ENCODE results near the gene KEL.

The KEL gene

DNA sequence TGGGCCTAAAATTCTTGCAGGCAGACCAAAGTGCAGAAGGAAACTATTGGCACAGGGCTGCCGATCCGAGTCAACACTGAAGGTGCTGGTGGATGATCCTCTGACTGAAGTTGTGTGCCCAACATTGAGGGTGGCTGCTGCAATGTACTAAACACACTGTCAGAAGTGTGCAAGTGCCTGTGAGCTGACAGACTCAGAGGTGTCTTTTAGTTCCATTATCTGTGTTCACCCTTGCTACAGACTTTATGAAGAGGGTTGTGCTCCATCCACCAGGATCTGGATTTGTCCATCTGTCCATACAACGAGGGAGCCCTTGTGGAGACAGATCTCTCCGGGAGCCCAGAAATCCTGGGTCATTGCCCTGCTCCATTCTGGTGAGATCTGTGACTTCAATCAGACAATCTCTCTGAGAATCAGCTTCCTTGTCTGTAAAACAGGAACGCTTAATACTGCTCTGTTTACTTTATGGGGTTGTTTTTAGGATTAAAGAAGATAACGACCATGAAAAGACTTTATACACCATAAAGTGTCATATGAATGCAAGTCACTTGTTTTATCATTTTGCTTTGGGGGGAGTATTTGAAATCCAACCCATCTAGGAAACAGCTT is 67.1 kb downstream of the KEL start:
- no peaks in the 10 kb centered on the region for H3K27me3 ChIP-seq (ENCODE audit: insufficient read depth, low read depth)

DNA sequence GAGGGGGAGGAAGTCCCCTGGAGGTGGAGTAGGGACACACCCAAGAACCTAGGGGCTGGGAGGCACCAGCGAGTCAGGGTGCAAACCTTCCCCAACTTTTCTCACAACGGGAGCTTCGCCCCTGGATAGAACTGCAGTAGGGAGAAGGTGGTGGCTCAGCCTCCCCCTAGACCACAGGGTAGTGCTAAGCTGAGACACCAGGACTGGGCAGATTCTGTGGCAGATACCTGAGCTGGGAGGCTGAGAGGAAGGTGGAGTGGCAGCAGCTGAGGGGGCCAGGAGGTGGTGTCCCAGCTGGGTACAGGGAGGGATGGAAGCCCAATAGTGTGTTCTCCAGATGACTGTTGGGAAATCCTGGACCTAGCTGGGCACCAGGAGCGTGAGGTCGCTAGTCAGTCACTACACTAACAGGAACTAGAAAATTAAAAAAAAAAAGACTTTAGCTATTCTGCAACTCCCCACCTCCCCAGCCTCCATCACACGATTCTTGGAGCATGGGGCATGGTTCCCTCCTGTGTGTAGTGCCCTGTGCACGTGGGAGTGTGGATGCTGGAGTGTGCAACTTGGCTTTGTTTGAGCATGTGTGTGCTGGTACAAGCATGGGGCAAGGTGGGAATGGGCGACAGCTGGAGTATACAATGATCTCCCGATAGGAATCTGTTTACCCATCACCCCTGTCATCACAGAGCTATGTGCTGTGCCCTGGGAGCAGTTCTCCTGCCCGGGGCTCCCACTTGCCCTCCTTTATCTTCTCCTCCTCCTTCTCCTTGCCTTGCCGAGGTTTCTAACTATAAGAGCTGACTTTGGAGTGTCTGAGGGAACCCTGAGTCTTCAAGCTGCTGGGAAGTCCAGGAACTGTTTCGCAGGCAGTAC is 67.8 kb downstream of the KEL start:
- Histone ChIP-seq H3K4me1 (ENCODE audit: low read depth, poor library complexity, severe bottlenecking) (no peaks in the 10 kb centered on the region), H2AFZ (ENCODE audit: low read depth) (no peak overlapping the region), H3K36me3 (ENCODE audit: insufficient read depth) (no peaks in the 10 kb centered on the region), H3K4me2 (no peak overlapping the region), H3K79me2 (ENCODE audit: insufficient read depth, low read depth) (no peaks in the 10 kb centered on the region), H3K27me3 (ENCODE audit: insufficient read depth, low read depth) (no peaks in the 10 kb centered on the region), H4K20me1 (ENCODE audit: insufficient read depth) (no peaks in the 10 kb centered on the region), H3K9ac (no peak overlapping the region), H3K4me3 (IDR thresholded peaks at IDR 0.05; ENCODE audit: insufficient read depth, low read depth, low read length) (no peak overlapping the region), H3K27ac (no peak overlapping the region)
- TF ChIP-seq, protein P1, sequence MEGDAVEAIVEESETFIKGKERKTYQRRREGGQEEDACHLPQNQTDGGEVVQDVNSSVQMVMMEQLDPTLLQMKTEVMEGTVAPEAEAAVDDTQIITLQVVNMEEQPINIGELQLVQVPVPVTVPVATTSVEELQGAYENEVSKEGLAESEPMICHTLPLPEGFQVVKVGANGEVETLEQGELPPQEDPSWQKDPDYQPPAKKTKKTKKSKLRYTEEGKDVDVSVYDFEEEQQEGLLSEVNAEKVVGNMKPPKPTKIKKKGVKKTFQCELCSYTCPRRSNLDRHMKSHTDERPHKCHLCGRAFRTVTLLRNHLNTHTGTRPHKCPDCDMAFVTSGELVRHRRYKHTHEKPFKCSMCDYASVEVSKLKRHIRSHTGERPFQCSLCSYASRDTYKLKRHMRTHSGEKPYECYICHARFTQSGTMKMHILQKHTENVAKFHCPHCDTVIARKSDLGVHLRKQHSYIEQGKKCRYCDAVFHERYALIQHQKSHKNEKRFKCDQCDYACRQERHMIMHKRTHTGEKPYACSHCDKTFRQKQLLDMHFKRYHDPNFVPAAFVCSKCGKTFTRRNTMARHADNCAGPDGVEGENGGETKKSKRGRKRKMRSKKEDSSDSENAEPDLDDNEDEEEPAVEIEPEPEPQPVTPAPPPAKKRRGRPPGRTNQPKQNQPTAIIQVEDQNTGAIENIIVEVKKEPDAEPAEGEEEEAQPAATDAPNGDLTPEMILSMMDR (conservative IDR thresholded peaks at IDR 0.05; ENCODE audit: low read depth, low read length), result no peak

More for the DNA sequence above, 67.1 kb downstream of the KEL start:
- Histone ChIP-seq H3K4me2 (no peak overlapping the region), H2AFZ (ENCODE audit: low read depth) (no peak overlapping the region), H3K27ac (no peak overlapping the region), H3K79me2 (ENCODE audit: insufficient read depth, low read depth) (no peaks in the 10 kb centered on the region), H3K36me3 (ENCODE audit: insufficient read depth) (no peaks in the 10 kb centered on the region), H4K20me1 (ENCODE audit: insufficient read depth) (no peaks in the 10 kb centered on the region), H3K4me3 (IDR thresholded peaks at IDR 0.05; ENCODE audit: insufficient read depth, low read depth, low read length) (no peak overlapping the region), H3K9ac (no peak overlapping the region), H3K4me1 (ENCODE audit: low read depth, poor library complexity, severe bottlenecking) (no peaks in the 10 kb centered on the region)
- TF ChIP-seq, protein P1 (conservative IDR thresholded peaks at IDR 0.05; ENCODE audit: low read depth, low read length), result no peak

DNA sequence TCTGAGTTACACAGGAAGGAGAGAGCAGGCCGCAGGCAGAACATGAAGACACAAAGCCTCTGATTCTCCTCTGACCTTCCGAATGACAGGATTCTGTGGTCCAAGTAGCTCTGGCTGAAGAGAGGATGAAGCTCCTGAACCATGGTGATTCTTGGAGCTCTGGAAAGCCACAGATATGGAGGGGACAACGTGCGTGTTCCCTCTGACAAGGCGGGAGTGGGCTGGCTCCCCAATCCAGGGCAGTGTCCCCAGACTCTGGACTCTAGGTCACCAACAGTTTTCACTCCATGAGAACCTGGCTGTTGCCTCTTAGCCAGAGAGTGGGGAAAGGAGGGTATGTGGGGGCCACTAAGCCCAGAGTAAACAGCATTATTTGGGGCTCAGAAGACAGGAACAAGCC is 69.2 kb downstream of the KEL start:
- no peak overlapping the region for H3K9ac ChIP-seq
- H4K20me1 ChIP-seq (ENCODE audit: insufficient read depth), result no peaks in the 10 kb centered on the region
- no peak overlapping the region for H2AFZ ChIP-seq (ENCODE audit: low read depth)
- H3K4me1 ChIP-seq (ENCODE audit: low read depth, poor library complexity, severe bottlenecking), result no peaks in the 10 kb centered on the region
- no peak overlapping the region for H3K4me2 ChIP-seq
- H3K79me2 ChIP-seq (ENCODE audit: insufficient read depth, low read depth), result no peaks in the 10 kb centered on the region
- H3K36me3 ChIP-seq (ENCODE audit: insufficient read depth), result no peaks in the 10 kb centered on the region
- H3K4me3 ChIP-seq (IDR thresholded peaks at IDR 0.05; ENCODE audit: insufficient read depth, low read depth, low read length), result no peak overlapping the region
- H3K27me3 ChIP-seq (ENCODE audit: insufficient read depth, low read depth), result no peaks in the 10 kb centered on the region
- no peak overlapping the region for H3K27ac ChIP-seq
- TF ChIP-seq, protein P1 (conservative IDR thresholded peaks at IDR 0.05; ENCODE audit: low read depth, low read length), result no peak

DNA sequence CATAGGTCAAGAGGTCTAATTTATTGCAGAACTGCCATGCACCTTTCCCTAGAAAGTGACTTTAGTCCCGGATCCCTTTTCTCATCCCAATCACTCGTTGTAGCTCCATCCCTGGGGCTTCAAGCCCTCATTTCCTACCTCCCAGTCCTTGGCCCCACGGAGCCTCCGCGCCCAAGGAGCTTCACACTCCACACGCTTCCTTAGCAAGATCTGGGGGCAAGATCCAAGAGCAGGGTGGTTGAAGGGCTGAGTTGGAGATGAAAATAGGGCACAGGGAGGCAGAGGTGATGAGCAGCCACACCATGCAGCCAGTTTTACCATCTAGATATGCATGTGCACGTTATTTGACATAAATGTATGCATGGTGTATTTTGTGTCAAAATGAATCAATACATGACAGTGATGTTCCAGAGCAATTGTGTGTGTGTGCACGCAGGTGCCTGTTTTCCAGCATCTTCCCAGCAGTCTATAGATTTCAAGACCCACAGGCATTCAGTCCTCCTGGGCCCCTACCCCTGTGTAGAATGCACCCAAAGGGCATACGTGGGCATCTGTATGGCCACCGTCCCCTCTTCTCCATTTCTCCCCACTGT is 70.6 kb downstream of the KEL start:
- Histone ChIP-seq H3K4me3 (IDR thresholded peaks at IDR 0.05; ENCODE audit: insufficient read depth, low read depth, low read length) (no peak overlapping the region), H3K27me3 (ENCODE audit: insufficient read depth, low read depth) (no peaks in the 10 kb centered on the region), H3K4me1 (ENCODE audit: low read depth, poor library complexity, severe bottlenecking) (no peaks in the 10 kb centered on the region), H3K79me2 (ENCODE audit: insufficient read depth, low read depth) (no peaks in the 10 kb centered on the region), H2AFZ (ENCODE audit: low read depth) (no peak overlapping the region), H3K36me3 (ENCODE audit: insufficient read depth) (no peaks in the 10 kb centered on the region), H3K9ac (no peak overlapping the region), H3K4me2 (no peak overlapping the region), H3K27ac (no peak overlapping the region), H4K20me1 (ENCODE audit: insufficient read depth) (no peaks in the 10 kb centered on the region)
- TF ChIP-seq, protein P1 (conservative IDR thresholded peaks at IDR 0.05; ENCODE audit: low read depth, low read length), result no peak

All from KMS-11 (cell line).